Measurements from ENCODE around the gene GPX2. TPM values are rescaled to one million over a fixed set of nuclear protein-coding genes. Genes with fewer than 3 reads are reported as not detected.

GPX2 gene
- not detected in 2 replicates for total RNA-seq

DNA sequence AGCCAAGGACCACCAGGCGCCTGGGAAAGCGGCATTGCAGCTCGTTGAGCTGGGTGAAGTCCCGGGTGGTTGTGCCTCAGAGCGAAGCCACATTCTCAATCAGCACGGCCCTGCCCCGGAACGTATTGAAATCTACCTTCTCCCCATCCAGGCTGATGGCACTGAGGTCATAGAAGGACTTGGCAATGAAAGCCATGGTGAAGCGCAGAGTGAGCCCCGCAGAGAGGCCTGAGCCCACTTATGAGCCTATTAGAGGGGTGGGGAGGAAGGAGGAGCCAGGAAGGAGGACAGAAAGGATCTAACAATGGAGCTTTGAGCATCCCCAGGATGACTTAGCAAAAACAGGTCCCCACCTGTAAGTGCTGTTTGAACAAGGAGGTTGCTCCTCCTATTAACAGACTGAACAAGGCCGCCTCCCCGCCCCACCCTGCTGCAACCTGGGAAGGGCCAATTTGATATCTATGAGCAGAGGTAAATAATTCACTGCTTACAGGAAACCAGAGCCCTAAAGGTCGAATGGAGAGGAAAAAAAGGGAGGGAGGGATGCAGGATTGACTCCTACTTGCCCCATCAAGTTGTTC is at the start of gene GPX2:
Gene GPX2, minus strand, starts transcription at position 215 of the 581 bp plus-strand sequence. Its CDS starts 19 bp downstream, at position 196.
- no peak for DNase-seq (ENCODE audit: extremely low read depth, low read depth, low spot score)

GRCh38 chr14:64990939-64991338 is 48.4 kb upstream of the GPX2 start:
- no peak for DNase-seq (ENCODE audit: extremely low read depth, low read depth, low spot score)

- DNase-seq (ENCODE audit: extremely low read depth, low read depth, low spot score) = no peak
Measured at GRCh38 chr14:64990296-64990695, 47.8 kb upstream of the GPX2 start.

DNA sequence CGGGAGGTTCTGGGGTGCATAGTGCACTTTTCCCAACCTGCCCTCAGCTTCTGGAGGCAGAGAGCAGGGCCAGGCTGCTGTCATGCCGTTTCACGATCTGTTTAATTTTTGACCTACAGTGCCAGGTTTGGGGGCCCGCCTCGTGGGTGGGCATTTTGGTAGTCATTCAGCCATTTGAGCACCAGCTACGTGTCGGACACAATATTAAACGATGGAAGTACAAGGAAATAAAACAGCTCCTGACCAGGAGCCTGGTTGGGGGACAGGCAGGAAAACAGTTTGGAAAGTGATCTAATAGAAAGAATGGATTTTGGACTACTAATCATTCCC is 44.9 kb upstream of the GPX2 start:
- DNase-seq (ENCODE audit: extremely low read depth, low read depth, low spot score) = no peak

DNA sequence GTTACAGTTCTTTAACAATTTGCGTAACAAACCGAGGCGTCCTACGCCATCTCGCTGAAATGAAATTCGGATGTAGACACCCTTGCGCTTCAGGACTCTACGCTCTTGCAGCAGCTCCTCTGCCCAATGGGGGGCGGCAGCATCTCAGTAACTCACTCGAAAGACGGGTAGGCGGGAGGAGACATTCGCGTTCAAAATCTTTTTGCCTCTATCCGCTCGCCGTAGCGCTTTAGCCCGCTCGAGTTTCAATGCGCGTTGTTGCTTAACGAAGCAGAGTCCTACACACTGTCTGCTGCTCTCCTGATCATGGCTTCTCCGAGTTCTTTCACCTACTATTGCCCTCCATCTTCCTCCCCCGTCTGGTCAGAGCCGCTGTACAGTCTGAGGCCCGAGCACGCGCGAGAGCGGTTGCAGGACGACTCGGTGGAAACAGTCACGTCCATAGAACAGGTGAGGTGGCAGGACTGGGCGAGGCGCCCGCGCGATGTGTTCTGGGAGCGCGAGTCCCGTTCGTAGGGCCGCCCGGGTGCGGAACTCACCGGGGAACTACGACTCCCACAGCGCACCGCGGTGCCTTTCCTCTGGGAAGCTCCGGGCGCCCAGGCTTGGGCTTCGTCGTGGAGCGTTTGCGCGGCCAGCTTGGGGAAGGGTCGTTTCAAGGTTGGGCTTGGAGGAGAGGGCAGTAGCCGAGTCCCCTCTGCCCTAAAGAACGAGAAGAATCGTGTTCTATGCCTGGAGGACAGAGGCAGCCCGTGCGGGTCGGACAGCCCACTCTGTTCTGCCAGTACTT is 44.3 kb upstream of the GPX2 start, which contains the start of gene FNTB:
Gene FNTB, plus strand, starts transcription at position 248 of the 790 bp plus-strand sequence. Its CDS starts 59 bp downstream, at position 307.
- peak; percentile 93 for DNase-seq (ENCODE audit: extremely low read depth, low read depth, low spot score)

DNA sequence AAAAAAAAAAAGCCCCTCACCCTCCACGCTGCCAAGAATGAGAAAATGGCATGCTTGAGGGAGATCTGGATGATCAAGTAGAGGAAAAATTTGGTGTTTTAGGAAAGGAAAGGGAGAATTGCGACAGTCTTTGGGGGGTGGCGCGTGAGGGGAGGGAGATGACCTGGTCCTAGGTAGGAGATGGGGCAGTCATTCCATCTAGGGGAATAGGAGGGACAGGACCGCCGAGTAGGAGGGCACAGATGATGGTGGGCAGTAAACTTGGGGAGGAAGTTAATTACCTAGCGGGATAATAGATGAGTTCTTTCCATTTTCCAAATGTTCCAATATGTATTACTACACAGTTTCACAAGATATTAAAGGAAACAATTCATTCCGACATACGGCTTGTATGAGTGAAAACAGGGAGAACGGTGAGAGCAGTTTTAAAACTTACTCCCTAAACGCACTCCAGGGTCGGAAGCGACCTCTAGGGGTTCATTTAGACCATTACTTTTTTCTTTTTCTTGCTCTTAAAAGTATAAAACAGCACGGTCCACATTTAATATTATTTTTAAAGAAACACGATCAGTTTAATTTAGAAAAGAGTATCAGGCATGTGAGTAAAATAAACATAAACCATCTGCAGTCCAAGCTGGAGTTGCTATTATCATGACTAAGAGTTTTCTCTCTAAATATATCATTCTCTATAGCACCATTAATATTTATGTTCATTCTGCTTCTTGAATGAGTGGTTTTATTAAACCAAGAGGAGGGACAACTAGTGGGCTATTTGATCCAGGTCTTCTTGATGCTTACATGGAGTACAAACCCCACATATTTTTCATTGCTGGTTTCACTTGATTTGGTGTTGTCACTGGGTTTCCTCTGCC is 41.1 kb upstream of the GPX2 start:
- peak; percentile 25 for DNase-seq (ENCODE audit: extremely low read depth, low read depth, low spot score)

- no peak for DNase-seq (ENCODE audit: extremely low read depth, low read depth, low spot score)
Measured at GRCh38 chr14:64979336-64980074, 37.0 kb upstream of the GPX2 start.

- no peak for DNase-seq (ENCODE audit: extremely low read depth, low read depth, low spot score)
Measured at GRCh38 chr14:64974563-64974962, 32.0 kb upstream of the GPX2 start.

DNA sequence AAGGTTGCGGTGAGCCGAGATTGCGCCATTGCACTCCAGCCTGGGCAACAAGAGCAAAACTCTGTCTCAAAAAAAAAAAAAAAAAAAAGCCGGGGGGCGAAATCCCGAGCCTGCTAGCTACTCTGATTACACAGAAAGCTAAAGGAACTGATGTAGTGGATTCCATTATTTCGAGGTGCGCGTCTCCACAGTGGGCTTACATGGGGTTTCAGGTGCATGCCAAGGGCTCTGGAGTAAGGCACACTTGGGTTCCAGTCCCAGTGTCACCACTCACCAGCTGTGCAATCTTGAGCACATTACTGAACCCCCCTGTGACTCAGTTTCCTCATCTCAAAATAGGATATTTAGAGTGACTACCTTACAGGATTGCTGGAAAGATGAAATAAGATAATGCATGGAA is 31.3 kb upstream of the GPX2 start:
- no peak for DNase-seq (ENCODE audit: extremely low read depth, low read depth, low spot score)

DNA sequence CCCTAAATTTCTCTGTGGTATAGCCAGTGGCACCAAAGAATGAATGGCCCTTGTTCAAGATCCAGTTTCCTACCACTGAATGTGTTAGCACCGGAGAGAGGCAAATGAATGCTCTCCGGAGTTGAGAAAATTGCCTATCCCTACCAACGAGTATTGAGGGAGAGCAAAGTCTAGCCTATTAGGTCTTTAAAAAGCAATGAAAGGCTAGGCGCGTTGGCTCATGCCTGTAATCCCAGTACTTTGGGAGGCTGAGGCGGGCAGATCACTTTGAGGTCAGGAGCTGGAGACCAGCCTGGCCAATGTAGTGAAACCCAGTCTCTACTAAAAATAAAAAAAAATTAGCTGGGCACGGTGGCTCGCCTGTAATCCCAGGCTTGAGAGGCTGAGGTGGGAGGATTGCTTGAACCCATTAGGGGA is 30.5 kb upstream of the GPX2 start:
- no peak for DNase-seq (ENCODE audit: extremely low read depth, low read depth, low spot score)

DNA sequence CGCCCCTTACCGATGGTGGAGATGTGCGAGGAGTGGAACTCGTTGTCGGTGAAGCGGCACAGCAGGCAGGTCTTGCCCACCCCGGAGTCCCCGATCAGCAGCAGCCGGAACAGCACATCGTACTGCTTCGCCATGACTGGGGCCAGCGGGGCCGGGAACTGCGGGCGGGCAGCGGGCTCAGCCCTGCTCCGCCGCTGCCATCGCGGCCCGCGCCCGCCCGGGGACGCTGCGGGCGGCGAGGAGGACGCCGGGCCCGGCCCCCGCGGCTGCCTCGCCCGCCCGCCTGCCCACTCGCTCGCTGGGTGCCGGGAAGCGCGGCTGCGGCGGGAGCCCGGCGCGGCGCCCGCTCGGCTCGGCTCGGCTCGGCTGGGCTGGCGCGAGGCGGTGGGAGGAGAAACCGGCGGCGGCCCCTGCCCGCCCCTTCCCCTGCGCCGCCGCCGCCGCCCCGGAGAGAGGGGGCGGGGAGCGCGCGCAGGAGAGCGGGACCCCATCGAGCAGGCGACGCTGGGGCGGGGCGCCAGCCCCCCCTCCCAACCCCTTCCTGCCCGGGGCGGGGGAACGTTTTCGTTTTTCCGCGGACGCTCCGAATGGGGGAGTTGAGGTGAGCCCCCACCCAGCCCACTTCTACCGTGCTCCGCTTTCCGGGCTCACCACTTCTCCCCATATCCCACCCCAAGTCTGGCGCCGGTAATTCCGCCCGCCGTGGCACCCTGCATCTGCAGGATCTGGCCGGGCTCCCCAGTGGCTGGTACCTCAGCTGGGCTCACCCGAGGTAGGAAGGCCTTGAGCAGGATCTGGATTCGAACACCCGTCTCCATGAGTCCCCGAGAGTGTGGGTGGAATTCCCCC is 29.6 kb upstream of the GPX2 start, which contains the start of gene RAB15:
Gene RAB15, minus strand, starts transcription at position 394 of the 849 bp plus-strand sequence. Its CDS starts 260 bp downstream, at position 134.
- no peak for DNase-seq (ENCODE audit: extremely low read depth, low read depth, low spot score)

DNA sequence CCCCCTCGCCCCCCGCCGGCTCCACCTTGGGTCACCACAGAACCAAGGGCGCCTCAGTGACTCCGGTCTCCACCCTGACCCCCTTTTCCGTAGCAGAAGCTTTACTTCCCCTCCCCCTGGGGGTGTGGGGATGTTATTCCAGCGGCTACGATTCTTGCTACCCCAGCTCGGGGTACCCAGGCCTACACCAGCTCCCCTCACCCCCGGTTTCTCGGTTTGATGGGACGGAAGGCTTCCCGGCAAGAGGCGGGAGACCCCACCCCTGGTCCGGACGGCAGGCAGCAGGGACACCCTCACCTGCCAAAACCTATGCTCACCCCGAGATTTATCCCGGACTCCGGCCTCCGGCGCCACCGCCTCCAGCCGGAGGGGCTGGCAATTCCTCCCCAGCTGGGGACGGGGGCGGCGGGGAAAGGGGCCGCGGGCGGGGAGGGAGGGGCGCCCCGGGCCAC is 29.0 kb upstream of the GPX2 start:
- no peak for DNase-seq (ENCODE audit: extremely low read depth, low read depth, low spot score)

- no peak for DNase-seq (ENCODE audit: extremely low read depth, low read depth, low spot score)
Measured at GRCh38 chr14:64970776-64971477, 28.4 kb upstream of the GPX2 start.

GRCh38 chr14:64970041-64970440 is 27.5 kb upstream of the GPX2 start:
- DNase-seq (ENCODE audit: extremely low read depth, low read depth, low spot score) = no peak

GRCh38 chr14:64968651-64969050 is 26.1 kb upstream of the GPX2 start:
- no peak for DNase-seq (ENCODE audit: extremely low read depth, low read depth, low spot score)

- no peak for DNase-seq (ENCODE audit: extremely low read depth, low read depth, low spot score)
Measured at GRCh38 chr14:64968167-64968566, 25.6 kb upstream of the GPX2 start.

GRCh38 chr14:64966976-64967375 is 24.4 kb upstream of the GPX2 start:
- no peak for DNase-seq (ENCODE audit: extremely low read depth, low read depth, low spot score)

DNA sequence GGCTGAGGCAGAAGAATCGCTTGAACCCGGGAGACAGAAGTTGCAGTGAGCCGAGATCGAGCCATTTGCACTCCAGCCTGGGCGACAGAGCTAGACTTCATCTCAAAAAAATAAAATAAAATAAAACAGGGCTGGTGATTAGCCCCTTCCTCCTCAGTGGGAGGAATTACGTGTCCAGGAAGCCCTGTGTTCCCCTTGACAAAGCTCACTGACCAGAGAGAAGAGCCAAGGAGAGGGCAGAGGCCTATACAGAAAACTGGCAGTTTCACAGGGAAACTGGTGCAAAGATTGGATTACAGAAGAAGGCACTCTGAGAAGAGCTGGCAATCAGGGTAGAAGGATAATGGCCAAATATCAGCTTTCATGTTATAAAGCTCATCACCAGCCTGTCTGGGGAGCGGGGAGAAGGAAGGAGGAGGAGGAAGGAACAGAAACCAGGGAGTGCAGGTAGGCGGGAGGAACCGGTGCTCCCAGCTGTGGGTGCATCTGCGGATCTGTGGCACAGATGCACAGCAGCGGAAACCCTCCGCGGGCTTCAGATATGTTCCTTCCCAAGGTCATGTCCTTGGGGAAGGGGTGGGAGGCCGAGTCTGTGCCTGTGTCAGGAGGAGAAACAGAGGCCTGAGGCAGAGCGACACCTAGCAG is 22.9 kb upstream of the GPX2 start:
- DNase-seq (ENCODE audit: extremely low read depth, low read depth, low spot score) = no peak

- DNase-seq (ENCODE audit: extremely low read depth, low read depth, low spot score) = no peak
Measured at GRCh38 chr14:64963611-64964010, 21.1 kb upstream of the GPX2 start.
